Skeletal muscle satellite cell (primary cell): ENCODE results near the gene FMNL3.

Experiments used
- H3K27me3 ChIP-seq: 2 replicates; pipeline ENCODE4 v1.7.0; 2013; ENCODE audit warnings: low read length; ENCODE audit not compliant: control insufficient read depth, insufficient read depth
- H3K36me3 ChIP-seq: 2 replicates; pipeline ENCODE4 v1.7.0; 2013; ENCODE audit warnings: mild to moderate bottlenecking, control low read depth, low read length; ENCODE audit not compliant: insufficient read depth
- H3K4me1 ChIP-seq: 2 replicates; pipeline ENCODE4 v1.7.0; 2013; ENCODE audit warnings: low read length; ENCODE audit not compliant: control insufficient read depth, insufficient read depth
- H3K4me2 ChIP-seq: 2 replicates; pipeline ENCODE4 v1.7.0; 2013; ENCODE audit warnings: mild to moderate bottlenecking, low read length
- H3K4me3 ChIP-seq: 2 replicates; pipeline ENCODE4 v1.7.0; 2013; ENCODE audit warnings: low read length
- H3K9ac ChIP-seq: 2 replicates; pipeline ENCODE4 v1.7.0; 2013; ENCODE audit warnings: mild to moderate bottlenecking, low read depth, low read length, moderate library complexity
- H3K9me3 ChIP-seq: replicated peaks from 2 replicates; pipeline ENCODE4 v1.7.0; 2013; ENCODE audit warnings: mild to moderate bottlenecking, control low read depth, low read length

FMNL3 gene

GRCh38 chr12:49689237-49689636, 18.0 kb downstream of the FMNL3 start:
- Histone ChIP-seq H3K27me3 (no peaks in the 10 kb centered on the region), H3K4me3 (no peak overlapping the region), H3K9me3 (no peaks in the 10 kb centered on the region), H3K4me2 (no peak overlapping the region), H3K36me3 (no peaks in the 10 kb centered on the region), H3K9ac (no peak overlapping the region), H3K4me1 (peaks cover 4% of the 10 kb centered on the region)

DNA sequence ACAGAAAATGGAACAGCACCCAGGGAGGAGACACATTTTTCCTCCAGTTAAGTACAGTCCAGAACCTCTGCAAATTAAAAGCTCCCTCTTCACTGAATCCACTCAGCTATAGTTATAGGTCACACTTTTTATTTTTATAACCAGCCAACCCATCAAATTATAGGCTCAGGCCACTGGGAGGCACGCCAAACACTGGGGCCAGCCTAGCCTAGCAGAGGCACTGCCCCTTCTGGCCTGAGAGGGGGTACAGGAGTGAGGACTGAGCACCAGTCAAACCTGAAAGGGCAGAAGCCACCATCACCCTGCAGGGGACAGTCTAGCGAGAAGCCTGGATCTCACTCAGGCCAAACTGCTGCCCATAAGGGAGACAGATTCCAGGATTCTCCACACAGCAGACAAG, 19.3 kb downstream of the FMNL3 start:
- no peaks in the 10 kb centered on the region for H3K36me3 ChIP-seq
- H3K4me1 ChIP-seq = peaks cover 2% of the 10 kb centered on the region
- H3K9ac ChIP-seq = no peak overlapping the region
- no peaks in the 10 kb centered on the region for H3K27me3 ChIP-seq
- H3K4me3 ChIP-seq = no peak overlapping the region
- no peaks in the 10 kb centered on the region for H3K9me3 ChIP-seq
- H3K4me2 ChIP-seq = no peak overlapping the region

- Histone ChIP-seq H3K36me3 (no peaks in the 10 kb centered on the region), H3K4me2 (no peak overlapping the region), H3K27me3 (no peaks in the 10 kb centered on the region), H3K4me3 (no peak overlapping the region), H3K9ac (no peak overlapping the region), H3K4me1 (peaks cover 2% of the 10 kb centered on the region), H3K9me3 (no peaks in the 10 kb centered on the region)
These were observed 22.8 kb downstream of the FMNL3 start for GRCh38 chr12:49684310-49684854.

GRCh38 chr12:49683599-49684309, 23.5 kb downstream of the FMNL3 start:
- peaks cover 2% of the 10 kb centered on the region for H3K4me1 ChIP-seq
- no peaks in the 10 kb centered on the region for H3K27me3 ChIP-seq
- no peaks in the 10 kb centered on the region for H3K9me3 ChIP-seq
- H3K36me3 ChIP-seq = no peaks in the 10 kb centered on the region
- H3K9ac ChIP-seq = no peak overlapping the region
- no peak overlapping the region for H3K4me2 ChIP-seq
- H3K4me3 ChIP-seq = no peak overlapping the region

DNA sequence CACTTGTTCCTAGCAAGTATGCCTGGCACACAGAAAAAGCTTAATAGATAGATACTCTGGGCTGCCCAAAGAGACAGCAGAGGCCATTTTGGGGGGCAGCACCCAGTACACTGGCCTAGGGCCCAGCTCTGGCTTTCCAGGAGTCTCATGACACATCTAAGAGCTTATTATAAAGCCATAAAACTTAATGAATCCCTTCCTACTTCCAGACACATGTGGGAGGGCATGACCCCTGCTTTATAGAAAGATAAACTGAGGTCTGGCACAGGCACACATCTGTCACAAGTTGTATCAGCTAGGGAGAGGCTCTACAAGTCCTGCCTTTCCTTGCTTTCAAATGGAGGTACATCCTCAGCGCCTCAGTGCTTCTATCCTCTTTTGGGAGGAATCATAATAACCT, 27.1 kb downstream of the FMNL3 start:
- no peak overlapping the region for H3K9ac ChIP-seq
- no peaks in the 10 kb centered on the region for H3K27me3 ChIP-seq
- H3K36me3 ChIP-seq = no peaks in the 10 kb centered on the region
- no peak overlapping the region for H3K4me2 ChIP-seq
- no peaks in the 10 kb centered on the region for H3K4me1 ChIP-seq
- no peak overlapping the region for H3K4me3 ChIP-seq
- no peaks in the 10 kb centered on the region for H3K9me3 ChIP-seq

- H3K9ac ChIP-seq = no peak overlapping the region
- no peaks in the 10 kb centered on the region for H3K36me3 ChIP-seq
- no peak overlapping the region for H3K4me2 ChIP-seq
- no peaks in the 10 kb centered on the region for H3K27me3 ChIP-seq
- no peak overlapping the region for H3K4me3 ChIP-seq
- no peaks in the 10 kb centered on the region for H3K9me3 ChIP-seq
- peaks cover 13% of the 10 kb centered on the region for H3K4me1 ChIP-seq
These were observed 28.5 kb downstream of the FMNL3 start for GRCh38 chr12:49678711-49679110.

- H3K9ac ChIP-seq = no peak overlapping the region
- H3K27me3 ChIP-seq = no peaks in the 10 kb centered on the region
- H3K36me3 ChIP-seq = no peaks in the 10 kb centered on the region
- no peak overlapping the region for H3K4me2 ChIP-seq
- H3K4me3 ChIP-seq = no peak overlapping the region
- no peaks in the 10 kb centered on the region for H3K9me3 ChIP-seq
- peaks cover 45% of the 10 kb centered on the region for H3K4me1 ChIP-seq
These were observed 32.1 kb downstream of the FMNL3 start for GRCh38 chr12:49675137-49675536.

GRCh38 chr12:49674318-49674981, 32.8 kb downstream of the FMNL3 start:
- Histone ChIP-seq H3K4me1 (peaks cover 45% of the 10 kb centered on the region), H3K4me2 (peak overlapping the region; percentile 66), H3K4me3 (peak overlapping the region; percentile 23), H3K27me3 (no peaks in the 10 kb centered on the region), H3K9me3 (no peaks in the 10 kb centered on the region), H3K36me3 (no peaks in the 10 kb centered on the region), H3K9ac (peak overlapping the region; percentile 74)

- Histone ChIP-seq H3K4me3 (peak overlapping the region; percentile 35), H3K4me1 (peaks cover 45% of the 10 kb centered on the region), H3K9ac (peak overlapping the region; percentile 74), H3K36me3 (no peaks in the 10 kb centered on the region), H3K4me2 (peak overlapping the region; percentile 66), H3K9me3 (no peaks in the 10 kb centered on the region), H3K27me3 (no peaks in the 10 kb centered on the region)
These were observed 33.5 kb downstream of the FMNL3 start for GRCh38 chr12:49673446-49674317.

- Histone ChIP-seq H3K9me3 (no peaks in the 10 kb centered on the region), H3K9ac (peak overlapping the region; percentile 74), H3K4me2 (peak overlapping the region; percentile 66), H3K36me3 (no peaks in the 10 kb centered on the region), H3K4me3 (peak overlapping the region; percentile 35), H3K27me3 (no peaks in the 10 kb centered on the region), H3K4me1 (peaks cover 50% of the 10 kb centered on the region)
These were observed 34.6 kb downstream of the FMNL3 start for GRCh38 chr12:49672301-49673217.
